Measurements from ENCODE around the gene TDRD3. TPM values are rescaled to one million over a fixed set of nuclear protein-coding genes. Genes with fewer than 3 reads are reported as not detected.

Gene TDRD3
- total RNA-seq, 2 donors from 2014 or later, result 34.5 to 45.4 TPM

- intact Hi-C loops (cut with DNase I), result no loop called here
- ATAC-seq (no peak), DNase-seq (no peak)
Observed at GRCh38 chr13:60613080-60613479, 216.1 kb downstream of the TDRD3 start.

DNA sequence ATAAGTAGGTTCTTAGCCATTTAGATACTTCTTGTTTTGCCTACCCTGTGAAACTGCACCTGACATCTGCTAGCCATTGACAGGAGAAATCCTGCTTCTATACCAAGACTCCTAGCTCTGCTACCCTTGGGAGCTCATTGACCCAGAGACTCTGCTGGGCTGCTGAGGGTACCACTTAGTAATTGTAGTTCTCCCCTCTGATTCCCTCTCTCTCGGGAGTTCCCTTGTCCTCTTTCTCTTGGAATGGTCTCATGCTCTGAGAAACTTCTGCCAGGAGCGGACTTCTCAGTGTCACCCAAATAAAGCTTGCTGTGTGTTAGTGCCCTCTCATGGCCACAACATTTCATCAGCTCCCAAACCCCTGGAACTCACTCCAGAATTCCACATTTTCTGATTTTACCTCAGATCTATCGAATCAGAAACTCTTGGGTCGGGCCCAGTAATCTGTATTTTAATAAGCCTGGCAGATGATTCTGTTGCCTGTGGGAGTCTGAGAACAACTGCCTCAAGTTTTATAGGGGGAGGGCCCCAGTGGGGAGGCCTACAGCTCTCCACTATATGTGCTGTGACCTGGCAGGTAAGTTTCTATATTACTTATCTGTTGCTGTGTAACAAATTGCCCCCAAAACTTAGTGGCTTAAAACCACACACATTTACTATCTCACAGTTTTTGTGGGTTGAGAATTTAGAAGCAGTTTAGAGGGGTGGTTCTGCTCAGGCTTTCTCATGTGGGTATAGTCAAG lies 221.1 kb downstream of the TDRD3 start:
- DNase-seq (no peak), ATAC-seq (peak in 1 of 2 donors; percentile 41)
- intact Hi-C loops (cut with DNase I), result no loop called here

- intact Hi-C loops (cut with DNase I), result no loop called here
- DNase-seq, result no peak
- ATAC-seq, result no peak
Observed at GRCh38 chr13:60619461-60619860, 222.4 kb downstream of the TDRD3 start.

DNA sequence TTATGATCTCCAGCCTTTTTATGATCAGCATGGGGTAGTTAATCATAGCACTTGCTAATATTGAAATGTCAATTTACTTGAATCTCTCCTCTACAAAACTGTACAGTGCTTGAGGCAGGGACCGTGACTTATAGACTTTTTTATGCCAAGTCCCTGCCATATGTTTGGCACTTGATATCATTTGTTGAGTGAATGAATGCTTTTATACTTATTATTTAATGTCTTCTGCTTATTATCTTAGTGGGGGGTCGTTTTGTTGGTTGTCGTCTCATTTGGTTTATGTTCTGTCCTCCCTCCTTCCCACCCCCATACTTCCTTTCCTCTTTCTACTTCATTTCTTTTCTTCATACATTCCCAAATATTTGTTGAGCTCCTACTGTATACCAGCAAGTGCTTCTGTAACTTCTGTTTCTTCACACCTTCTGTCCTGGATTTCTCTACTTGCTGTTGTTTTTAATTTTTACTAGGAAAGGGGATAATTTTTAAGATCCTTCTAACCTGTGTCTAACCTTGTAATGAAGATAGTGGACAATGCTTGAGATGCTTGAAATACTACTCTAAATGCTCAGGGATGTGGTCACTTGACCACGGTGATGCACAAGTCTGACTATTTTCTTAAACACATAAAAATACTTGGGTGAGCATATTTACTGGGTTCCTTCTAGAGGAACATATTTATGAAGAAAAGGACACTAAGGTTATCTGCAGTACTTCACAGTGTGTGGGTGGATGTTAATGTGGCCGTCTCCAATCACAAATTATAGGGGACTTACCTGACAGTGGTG lies 223.8 kb downstream of the TDRD3 start:
- intact Hi-C loops (cut with DNase I), result no loop called here
- ATAC-seq (no peak), DNase-seq (no peak)

GRCh38 chr13:60623151-60623550 lies 226.1 kb downstream of the TDRD3 start:
- DNase-seq, result no peak
- intact Hi-C loops (cut with DNase I), result no loop called here
- no peak for ATAC-seq

Other genes with a start within 250 kb of the TDRD3 start
- gene DIAPH3, start 233.3 kb upstream of the TDRD3 start, total RNA-seq, result under 1 TPM; 0.26 to 0.50 TPM

Measured in left cardiac atrium (tissue), 4 donors.